Heart right ventricle (tissue), 16 donors: ENCODE data around the gene KMT2D. TPM values are rescaled to one million over a fixed set of nuclear protein-coding genes. Genes with fewer than 3 reads are reported as not detected.
"Not testable (repeated sequence)": the region's sequence is repeated elsewhere in the genome, so short reads cannot be mapped to it uniquely, and the experiment has no call there.

Experiments used
- ATAC-seq, 8 donors: fragments of 200-7000 bp; cut with Tn5 transposase; one replicate each; pipeline ENCODE4 v1.9.1; 2020; ENCODE audit warnings: mild to moderate bottlenecking in 8 of 8, moderate library complexity in 8 of 8, moderate number of reproducible peaks in 1 of 8
- DNase-seq, 2 donors: peaks; one replicate each; pipeline ENCODE4 v3.0.0-alpha.2; 2020
- H3K27ac ChIP-seq, 10 donors: fragments of 200-600 bp; sonication (generic) in 2 of 10; one replicate each; pipeline versions ENCODE4 v1.5.0 to v1.8.0; 2020 to 2022; ENCODE audit warnings: mild to moderate bottlenecking in 3 of 10
- H3K27me3 ChIP-seq, 7 donors: fragments of 200-600 bp; one replicate each; pipeline ENCODE4 v1.8.0; 2021 to 2022; ENCODE audit warnings: mild to moderate bottlenecking in 2 of 7
- H3K36me3 ChIP-seq, 9 donors: fragments of 200-600 bp; sonication (generic) in 1 of 9; one replicate each; pipeline versions ENCODE4 v1.5.0 to v1.8.0; 2020 to 2022; ENCODE audit warnings: mild to moderate bottlenecking in 2 of 9
- H3K4me1 ChIP-seq, 9 donors: fragments of 200-600 bp; sonication (generic) in 1 of 9; one replicate each; pipeline versions ENCODE4 v1.5.0 to v1.8.0; 2020 to 2022; ENCODE audit warnings: mild to moderate bottlenecking in 4 of 9
- H3K4me3 ChIP-seq, 10 donors: fragments of 200-600 bp; sonication (generic) in 2 of 10; one replicate each; pipeline versions ENCODE4 v1.5.0 to v1.8.0; 2020 to 2022; ENCODE audit warnings: mild to moderate bottlenecking in 7 of 10, moderate library complexity in 2 of 10
- H3K9me3 ChIP-seq, 11 donors: fragments of 200-600 bp in 10 of 11; sonication (generic) in 2 of 11; one replicate each; pipeline versions ENCODE4 v1.5.0 to v1.8.0; 2013 to 2022; ENCODE audit warnings: mild to moderate bottlenecking in 2 of 11, control low read depth in 1 of 11, moderate library complexity in 1 of 11
- WGBS, 2 donors: extraction: QIAGEN DNeasy Blood & Tissue Kit; methylation state at CpG; one replicate each; pipeline ENCODE4 v1.1.7; 2013; ENCODE audit warnings: inconsistent platforms in 1 of 2; 5-methylcytosine and 5-hydroxymethylcytosine counted together
- intact Hi-C, 10 donors: fragments of 100-400 bp; cut with DNase I; formaldehyde crosslinking; loops; one replicate each; pipeline versions ENCODE4 v1.11.1 to v1.14.2; 2022
- polyA plus RNA-seq, 2 donors: library from polyadenylated mRNA; stranded (reverse); fragments of 200-250 nt; gene quantifications; one replicate each; pipeline ENCODE4 v1.2.3, GENCODE V29; 2013
- total RNA-seq, 10 donors: library from RNA; stranded (reverse); fragmentation: NEBNext Ultra II Directional in 3 of 10; extraction: Animal tissue kit (Norgen Biotek cat#: 25700) in 3 of 10; gene quantifications; one replicate each; pipeline versions ENCODE4 v1.2.1 to v1.2.4, GENCODE V29; 2021 to 2023
- TF ChIP-seq, protein P1 (sequence below), 9 donors: fragments of 200-600 bp; sonication (generic) in 2 of 9; IDR thresholded peaks; one replicate each; pipeline versions ENCODE4 v1.5.0 to v1.8.0; 2021 to 2022; ENCODE audit warnings: antibody characterized with exemption in 9 of 9, mild to moderate bottlenecking in 5 of 9, moderate library complexity in 1 of 9
- donor health status: Arrhythmogenic right ventricular cardiomyopathy.
- donor health status: ischemic (EF 13 %, LVEDD 7.1; RV severe dilation, severe dysfunction).
- donor health status: healthy with polysubstance abuse.
- donor health status: DM: no; HTN: yes; CAD: no.
- donor health status: DM: no; HTN: no; CAD: no.
- donor health status: ischemic (EF 25% LVEDD 6.9; RV normal size, moderate dysfunction).
- donor health status: ischemic (EF 25% LVEDD 5.7; RV mildly dilated, moderate dysfunction).
- donor health status: healthy.
- donor health status: DM: yes; HTN: yes; CAD: no.
- donor health status: Ischemic cardiomyopathy.
- donor health status: ischemic (EF 35%, LVEDD 5.7; RV mildly dilated, moderate dysfunction).
- donor health status: nonischemic (EF 11% LVEDD 7.7; RV severe dilation, severe dysfunction).
- donor health status: DM: yes; HTN: yes; CAD: no.
- donor health status: PGD.
- donor health status: ischemic (EF 29% LVEDD 5.4; RV normal size, mild dysfunction).
- donor health status: nonischemic (EF 23%, LVEDD 6.1; RV moderate dilation, normal function).

Gene KMT2D
- total and polyA plus RNA-seq, 12 donors: 9.6 to 65.3 (median 54.2) TPM

DNA sequence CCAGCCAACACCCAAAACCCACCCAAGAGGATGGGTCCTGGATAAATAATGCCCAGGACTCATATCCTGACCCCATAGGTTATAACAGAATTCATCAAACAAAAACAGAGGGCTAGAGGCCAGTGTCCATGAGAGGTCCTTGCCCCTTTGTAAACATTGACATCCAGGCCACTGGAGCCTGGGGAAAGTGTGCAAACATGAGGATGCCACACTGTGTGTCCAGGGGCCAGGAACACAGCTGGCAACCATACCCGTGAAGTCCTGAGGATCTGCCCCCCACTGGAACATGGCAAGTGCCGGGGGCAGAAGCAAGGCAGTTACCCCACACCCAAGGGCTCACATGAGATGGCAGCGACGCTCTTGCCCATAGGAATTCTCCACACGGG, 4.2 kb upstream of the KMT2D start:
- TF ChIP-seq, protein P1, sequence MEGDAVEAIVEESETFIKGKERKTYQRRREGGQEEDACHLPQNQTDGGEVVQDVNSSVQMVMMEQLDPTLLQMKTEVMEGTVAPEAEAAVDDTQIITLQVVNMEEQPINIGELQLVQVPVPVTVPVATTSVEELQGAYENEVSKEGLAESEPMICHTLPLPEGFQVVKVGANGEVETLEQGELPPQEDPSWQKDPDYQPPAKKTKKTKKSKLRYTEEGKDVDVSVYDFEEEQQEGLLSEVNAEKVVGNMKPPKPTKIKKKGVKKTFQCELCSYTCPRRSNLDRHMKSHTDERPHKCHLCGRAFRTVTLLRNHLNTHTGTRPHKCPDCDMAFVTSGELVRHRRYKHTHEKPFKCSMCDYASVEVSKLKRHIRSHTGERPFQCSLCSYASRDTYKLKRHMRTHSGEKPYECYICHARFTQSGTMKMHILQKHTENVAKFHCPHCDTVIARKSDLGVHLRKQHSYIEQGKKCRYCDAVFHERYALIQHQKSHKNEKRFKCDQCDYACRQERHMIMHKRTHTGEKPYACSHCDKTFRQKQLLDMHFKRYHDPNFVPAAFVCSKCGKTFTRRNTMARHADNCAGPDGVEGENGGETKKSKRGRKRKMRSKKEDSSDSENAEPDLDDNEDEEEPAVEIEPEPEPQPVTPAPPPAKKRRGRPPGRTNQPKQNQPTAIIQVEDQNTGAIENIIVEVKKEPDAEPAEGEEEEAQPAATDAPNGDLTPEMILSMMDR (IDR thresholded peaks at IDR 0.05): no peak
- peaks cover 0 to 20% (median 12%) of the 10 kb centered on the region in 9 donors for H3K4me1 ChIP-seq
- H3K27ac ChIP-seq: no peak overlapping the region
- H3K4me3 ChIP-seq: no peak overlapping the region
- DNase-seq (no peak), ATAC-seq (no peak)
- H3K9me3 ChIP-seq: no peaks in the 10 kb centered on the region
- no peaks in the 10 kb centered on the region for H3K36me3 ChIP-seq
- intact Hi-C loops: loop anchor here in 9 of 10 donors (1.0 to 10.0 kb wide), 13 partner anchors 34 to 503 kb away; partner anchors contain the start of genes MCRS1 (in 1 of the 9), TUBA1A (in 1 of the 9) and TUBA1B (in 1 of the 9)
- no peaks in the 10 kb centered on the region for H3K27me3 ChIP-seq
- 91% methylated on average over 5 of the region's 5 CpGs for WGBS, 2 donors

DNA sequence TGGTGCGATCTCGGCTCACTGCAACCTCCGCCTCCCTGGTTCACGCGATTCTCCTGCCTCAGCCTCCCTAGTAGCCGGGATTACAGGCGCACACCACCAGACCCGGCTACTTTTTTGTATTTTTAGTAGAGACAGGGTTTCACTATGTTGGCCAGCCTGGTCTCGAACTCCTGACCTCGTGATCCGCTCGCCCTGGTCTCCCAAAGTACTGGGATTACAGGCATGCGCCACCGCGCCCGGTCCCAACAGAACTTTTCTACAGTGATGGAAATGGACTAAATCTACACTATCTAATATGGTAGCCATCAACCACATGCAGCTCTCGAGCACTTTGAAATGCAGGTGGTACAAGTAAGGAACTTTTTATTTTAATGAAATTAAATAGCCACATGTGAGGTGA, 1.3 kb upstream of the KMT2D start:
- H3K27me3 ChIP-seq, ATAC-seq: not testable (repeated sequence)
- peaks cover 9 to 37% (median 28%) of the 10 kb centered on the region in 9 donors for H3K4me1 ChIP-seq

DNA sequence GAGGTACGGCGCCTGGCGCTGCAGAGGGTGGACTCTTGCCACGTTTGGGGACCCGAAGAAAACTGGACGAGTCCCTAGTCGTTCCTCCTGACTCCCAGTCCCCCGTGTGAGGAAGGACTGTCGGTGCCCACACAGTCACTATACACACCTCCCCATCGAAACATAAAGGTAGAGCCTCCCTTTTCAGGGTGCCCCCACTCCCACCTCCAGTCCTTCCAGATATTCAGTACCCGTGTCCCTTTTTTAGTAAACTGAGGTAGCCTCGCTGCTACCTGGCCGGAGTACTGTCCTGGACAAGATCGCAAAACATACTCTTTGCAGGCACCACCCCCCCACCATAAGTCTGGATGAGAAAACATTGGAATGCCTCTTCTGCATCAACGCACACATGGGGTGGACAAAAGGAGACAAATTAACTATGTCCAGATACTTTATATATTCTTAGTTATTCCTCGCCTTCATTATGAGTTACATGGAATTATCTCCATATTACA, 610 bp upstream of the KMT2D start:
- Histone ChIP-seq H3K4me1 (peaks cover 16 to 44% (median 35%) of the 10 kb centered on the region in 9 donors), H3K27ac (peak overlapping the region in 9 of 10 donors; percentile 95 to 100 (median 99)), H3K9me3 (no peaks in the 10 kb centered on the region), H3K27me3 (no peaks in the 10 kb centered on the region), H3K4me3 (peak overlapping the region; percentile 74 to 99 (median 97)), H3K36me3 (no peaks in the 10 kb centered on the region)
- no peak for ATAC-seq
- 7 to 11% methylated on average over 14 to 16 of the region's 16 CpGs for WGBS, 2 donors
- intact Hi-C loops: loop anchor here in 9 of 10 donors (2.0 to 10.0 kb wide), 9 partner anchors 61 to 506 kb away; partner anchors contain the start of genes MCRS1 (in 1 of the 9), TUBA1A (in 1 of the 9) and TUBA1B (in 1 of the 9)
- TF ChIP-seq, protein P1 (IDR thresholded peaks at IDR 0.05): no peak
- no peak for DNase-seq

More for the DNA sequence above, 1.3 kb upstream of the KMT2D start:
- not testable (repeated sequence) for H3K9me3 ChIP-seq, H3K36me3 ChIP-seq, H3K27ac ChIP-seq, DNase-seq, H3K4me3 ChIP-seq
- intact Hi-C loops: loop anchor here in 9 of 10 donors (2.0 to 10.0 kb wide), 9 partner anchors 60 to 505 kb away; partner anchors contain the start of genes MCRS1 (in 1 of the 9), TUBA1A (in 1 of the 9) and TUBA1B (in 1 of the 9)
- WGBS, 2 donors: 89 to 91% methylated on average over 17 of the region's 17 CpGs

DNA sequence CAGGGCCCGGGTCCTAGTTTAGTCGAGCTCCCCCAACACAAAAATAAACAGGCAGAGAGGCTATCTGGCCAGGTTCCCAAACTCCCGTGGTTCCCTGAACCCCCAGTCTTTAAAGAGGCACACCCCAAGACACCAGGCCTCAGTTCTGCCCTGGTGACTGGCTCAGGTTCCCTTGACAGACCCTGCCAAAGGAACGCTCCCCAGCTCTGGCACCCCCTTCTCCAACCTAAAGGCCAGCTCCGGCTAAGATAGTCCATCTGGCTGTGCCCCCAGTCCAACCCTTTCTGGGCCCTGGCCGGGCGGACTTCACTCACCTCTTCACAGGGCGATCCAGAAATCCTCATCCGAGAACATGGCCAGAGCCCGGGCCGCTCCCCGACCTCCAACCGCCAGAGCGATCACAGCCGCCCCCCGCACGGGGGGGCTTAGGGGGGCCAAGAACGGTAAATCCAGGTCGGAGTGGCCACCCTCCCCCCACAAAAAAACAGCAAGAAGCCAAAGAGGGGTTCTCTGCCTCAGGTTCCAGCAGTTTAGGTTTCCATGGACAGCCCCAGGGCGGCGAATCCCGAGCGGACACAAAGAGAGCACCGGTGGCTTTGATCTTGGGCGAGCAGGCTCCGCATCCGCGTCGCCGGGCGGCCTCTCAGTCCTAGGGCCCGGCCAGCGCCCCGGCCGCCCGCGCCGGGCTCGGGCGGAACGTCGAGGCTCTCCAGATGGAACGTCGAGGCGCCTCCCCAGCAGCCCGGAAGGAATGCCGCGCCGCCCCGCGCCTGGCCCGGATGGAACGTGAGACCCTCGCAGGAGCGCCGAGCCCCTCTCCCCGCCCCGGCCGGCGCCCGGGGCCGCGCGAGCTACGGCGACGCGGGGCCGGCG, 1.1 kb downstream of the KMT2D start:
- H3K27ac ChIP-seq: peak overlapping the region; percentile 95 to 100 (median 99)
- H3K4me3 ChIP-seq: peak overlapping the region; percentile 74 to 99 (median 97)
- no peaks in the 10 kb centered on the region for H3K27me3 ChIP-seq
- intact Hi-C loops: loop anchor here in 9 of 10 donors (1.0 to 10.0 kb wide), 11 partner anchors 37 to 508 kb away; partner anchors contain the start of genes MCRS1 (in 1 of the 9), TUBA1A (in 1 of the 9) and TUBA1B (in 1 of the 9)
- peaks cover 0 to 11% (median 4%) of the 10 kb centered on the region in 9 donors for H3K36me3 ChIP-seq
- H3K9me3 ChIP-seq: no peaks in the 10 kb centered on the region
- peak in 3 of 8 donors; percentile 4 to 9 (median 7) for ATAC-seq
- TF ChIP-seq, protein P1 (IDR thresholded peaks at IDR 0.05): no peak
- WGBS, 2 donors: 0% methylated on average over 69 to 70 of the region's 70 CpGs
- H3K4me1 ChIP-seq: peaks cover 24 to 61% (median 52%) of the 10 kb centered on the region in 9 donors
- DNase-seq: no peak
